GM19239 (cell line): ENCODE data around the gene CD164.
A peak's percentile ranks its signal among the peaks of the same experiment; 100 is the strongest.

Experiments used
- DNase-seq: peaks from one replicate; pipeline ENCODE4 v3.0.0; 2011; ENCODE audit warnings: low spot score; ENCODE audit not compliant: insufficient read length
- FAIRE-seq: peaks from 2 replicates; lab custom pipeline; 2011; peaks lifted over from hg19 to GRCh38; lab: Jason Lieb, UNC

Gene CD164

DNA sequence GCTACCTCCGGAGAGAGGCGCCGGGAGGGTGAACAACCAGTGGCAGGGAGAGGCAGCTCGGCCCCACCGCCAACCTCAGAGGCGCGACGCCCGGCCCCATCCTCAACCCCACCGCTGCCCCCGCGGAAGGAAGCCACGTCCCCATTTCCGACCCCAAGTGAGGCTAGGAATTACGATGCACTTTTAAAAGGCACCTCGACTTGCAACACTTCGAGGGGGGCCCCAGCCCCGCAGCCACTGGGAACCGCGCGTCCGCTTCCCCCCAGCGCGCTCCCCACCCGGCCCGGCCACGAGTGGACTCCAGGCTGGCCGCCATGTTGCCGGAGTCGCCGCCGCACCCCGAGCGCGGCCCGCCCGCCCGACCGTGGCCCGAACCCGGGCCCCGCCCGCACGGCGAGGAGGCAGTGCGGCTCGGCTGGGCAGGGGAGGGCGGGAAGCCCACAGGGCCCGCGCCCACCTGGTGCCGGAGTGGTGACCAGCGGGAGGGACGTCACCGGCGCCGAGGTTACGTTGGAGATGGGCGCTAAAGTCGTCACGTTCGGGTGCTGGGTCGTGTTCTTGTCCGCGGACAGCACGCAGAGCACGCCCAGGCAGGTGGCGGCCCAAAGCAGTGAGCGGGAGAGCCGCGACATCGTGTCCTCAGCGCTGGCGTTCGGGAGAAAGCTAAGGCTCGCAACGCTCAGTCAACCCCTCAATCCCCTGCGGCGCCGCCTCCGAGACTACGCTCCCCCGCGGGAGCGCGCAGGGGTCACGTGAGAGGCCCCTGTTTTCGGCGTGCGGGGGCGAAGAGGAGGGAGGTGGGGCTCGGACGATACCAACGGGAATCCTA lies at the start of gene CD164:
CD164 (minus strand) TSS at position 721 of the 829 bp plus-strand sequence; CDS start at position 632, 89 bp downstream.
- FAIRE-seq (no peak), DNase-seq (peak; percentile 87)

DNA sequence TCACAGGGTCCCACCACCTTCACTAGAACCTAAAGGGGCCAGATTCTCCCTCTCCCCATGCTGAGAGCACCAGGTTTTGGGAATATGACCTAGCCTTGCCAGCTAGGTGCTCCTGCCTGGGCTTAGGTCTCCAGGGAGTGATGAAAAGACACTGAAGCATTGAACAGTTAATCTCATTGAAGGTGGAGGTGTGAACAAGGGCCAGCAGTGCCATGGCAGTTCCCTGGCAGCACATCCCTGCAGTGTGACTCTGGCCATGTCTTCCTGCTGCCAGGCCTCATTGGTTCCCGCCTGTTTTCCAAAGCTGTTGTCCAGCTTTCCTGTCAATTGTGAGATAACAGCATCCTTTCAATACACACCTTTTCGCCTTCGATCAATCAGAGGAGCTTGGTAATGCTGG lies 47.2 kb upstream of the CD164 start:
- DNase-seq (no peak), FAIRE-seq (no peak)

DNA sequence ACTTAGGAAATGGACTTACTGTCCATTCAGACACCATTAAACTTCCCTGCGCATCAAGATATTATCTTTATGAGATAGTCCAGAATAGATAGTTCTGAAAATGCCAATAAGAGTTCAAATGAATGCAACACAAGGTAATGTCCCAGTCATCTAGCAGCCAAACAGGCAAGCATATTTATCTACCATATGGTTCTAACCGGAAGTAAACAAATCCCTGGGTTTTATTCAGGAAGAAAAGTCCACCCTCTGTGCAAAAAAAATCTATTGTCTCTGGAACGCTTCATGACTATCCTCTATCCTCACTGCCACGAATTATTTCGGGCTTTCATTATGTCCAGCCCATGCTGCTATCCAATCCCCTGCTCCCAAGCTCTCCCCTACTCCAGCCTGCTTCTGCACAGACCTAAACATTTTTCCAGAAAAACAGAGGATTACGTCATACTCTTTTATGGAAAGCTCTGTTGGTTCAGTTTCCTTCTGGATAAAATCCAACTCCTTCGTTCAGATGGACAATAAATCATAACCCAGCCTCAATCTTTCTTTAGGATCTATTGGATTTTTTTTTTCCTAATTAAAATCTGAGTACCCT lies 46.7 kb upstream of the CD164 start:
- DNase-seq: no peak
- no peak for FAIRE-seq

DNA sequence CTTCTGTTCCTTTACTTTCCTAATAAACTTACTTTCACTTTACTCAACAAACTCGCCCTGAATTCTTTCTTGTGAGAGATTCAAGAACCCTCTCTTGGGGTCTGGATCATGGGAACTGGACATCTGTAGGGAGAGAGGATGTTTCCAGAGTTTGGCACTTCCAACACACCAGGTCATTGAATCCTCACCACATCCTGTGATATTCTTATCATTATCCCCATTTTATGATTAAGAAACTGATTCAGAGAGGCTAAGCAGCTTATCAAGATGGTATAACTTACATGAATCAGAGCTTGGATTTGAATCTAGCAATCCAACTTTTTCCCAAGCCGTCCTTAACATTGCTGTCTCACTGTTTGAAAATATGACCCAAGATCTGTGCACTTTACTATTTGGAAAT lies 42.7 kb upstream of the CD164 start:
- FAIRE-seq: no peak

DNA sequence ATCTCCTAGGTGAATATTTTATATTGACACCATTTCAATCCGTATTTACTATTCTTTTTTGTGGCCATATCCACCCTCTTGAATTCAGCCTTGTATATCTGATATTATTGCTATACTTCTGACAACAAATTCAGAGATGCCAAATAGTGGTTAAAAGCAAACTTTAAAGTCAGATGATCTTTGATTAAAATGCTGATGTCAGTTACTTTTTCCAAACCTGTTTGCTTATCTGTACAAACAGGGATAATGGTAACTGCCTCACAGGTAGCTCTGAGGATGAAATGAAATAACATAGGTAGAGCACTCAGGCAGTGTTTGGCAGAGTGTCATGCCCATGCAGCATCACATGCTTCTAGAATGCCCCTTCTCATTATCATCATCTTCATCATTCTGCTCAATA lies 38.9 kb upstream of the CD164 start:
- FAIRE-seq: no peak
- no peak for DNase-seq

More for the DNA sequence above, 42.7 kb upstream of the CD164 start:
- no peak for DNase-seq

DNA sequence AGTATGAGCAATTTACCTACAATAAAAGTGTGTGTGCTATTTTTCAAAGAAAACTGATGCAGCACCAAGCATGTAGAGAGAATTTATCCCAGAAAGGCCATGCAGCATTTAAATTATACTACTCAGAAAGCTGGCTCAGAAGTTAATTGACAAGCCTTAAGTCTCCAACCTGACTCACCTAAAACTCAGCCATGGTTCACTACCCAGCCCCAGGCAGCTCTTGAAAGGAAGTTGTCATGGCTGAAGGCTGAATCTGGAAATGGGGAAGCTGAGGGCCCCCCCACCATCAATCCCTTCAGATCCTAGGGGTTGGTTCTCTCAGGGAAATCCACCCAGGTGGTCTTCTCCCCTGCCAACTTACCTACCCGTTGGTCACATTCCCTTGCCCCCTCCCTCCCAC lies 38.5 kb upstream of the CD164 start:
- FAIRE-seq: no peak
- DNase-seq: no peak

DNA sequence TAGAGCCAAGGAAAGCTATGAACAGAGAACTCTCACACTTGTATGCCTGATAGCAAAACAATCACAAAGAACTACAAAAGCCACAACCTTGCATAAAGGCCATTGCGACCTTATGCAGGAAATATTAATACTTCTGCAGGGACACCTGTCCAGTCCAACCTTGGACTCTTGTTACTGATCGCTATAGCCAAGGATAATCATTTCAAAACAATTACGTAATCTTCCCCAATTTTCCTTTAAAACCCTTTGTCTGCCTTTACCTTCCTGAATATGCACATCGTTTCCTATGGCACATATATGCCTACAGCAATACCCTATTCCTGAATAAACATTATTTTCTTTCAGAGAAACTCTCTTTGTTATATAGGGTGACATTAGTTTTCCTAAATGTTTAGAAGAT lies 35.4 kb upstream of the CD164 start:
- FAIRE-seq: no peak
- DNase-seq: no peak

DNA sequence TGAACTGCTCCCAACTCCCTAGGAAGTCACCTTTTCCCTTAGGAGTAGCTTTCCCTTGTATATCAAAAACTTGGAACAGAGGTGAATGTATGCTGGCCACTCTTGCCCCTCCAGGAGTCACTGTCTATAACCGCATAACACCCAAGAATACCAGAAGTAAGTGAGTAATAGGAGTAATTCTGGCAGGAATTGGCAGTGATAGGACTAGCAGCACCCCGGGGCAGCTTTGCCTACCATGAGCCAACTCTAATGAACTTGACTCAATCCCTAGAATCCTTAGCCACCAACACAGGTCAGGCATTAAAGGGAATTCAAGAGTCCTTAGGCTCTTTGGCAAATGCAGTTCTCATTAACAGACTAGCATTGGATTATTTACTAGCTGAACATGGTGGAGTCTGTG lies 28.8 kb upstream of the CD164 start:
- no peak for FAIRE-seq
- no peak for DNase-seq

DNA sequence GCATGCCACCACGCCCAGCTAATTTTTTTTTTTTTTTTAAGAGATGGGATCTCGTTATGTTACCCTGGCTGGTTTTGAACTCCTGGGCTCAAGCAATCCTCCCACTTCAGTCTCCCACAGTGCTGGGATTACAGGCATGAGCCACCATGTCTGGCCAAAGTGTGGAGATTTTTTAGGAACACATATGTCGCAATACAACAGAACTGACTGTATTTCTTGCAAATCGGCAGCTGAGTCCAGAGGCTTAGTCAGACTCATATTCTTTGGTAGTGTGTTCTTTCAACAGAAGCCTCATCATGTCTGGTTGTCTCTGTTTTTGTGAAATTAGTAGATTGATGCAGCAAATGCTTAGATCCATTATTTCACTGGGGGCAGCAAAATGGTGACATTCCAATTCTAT lies 23.9 kb upstream of the CD164 start:
- no peak for DNase-seq
- FAIRE-seq: no peak

DNA sequence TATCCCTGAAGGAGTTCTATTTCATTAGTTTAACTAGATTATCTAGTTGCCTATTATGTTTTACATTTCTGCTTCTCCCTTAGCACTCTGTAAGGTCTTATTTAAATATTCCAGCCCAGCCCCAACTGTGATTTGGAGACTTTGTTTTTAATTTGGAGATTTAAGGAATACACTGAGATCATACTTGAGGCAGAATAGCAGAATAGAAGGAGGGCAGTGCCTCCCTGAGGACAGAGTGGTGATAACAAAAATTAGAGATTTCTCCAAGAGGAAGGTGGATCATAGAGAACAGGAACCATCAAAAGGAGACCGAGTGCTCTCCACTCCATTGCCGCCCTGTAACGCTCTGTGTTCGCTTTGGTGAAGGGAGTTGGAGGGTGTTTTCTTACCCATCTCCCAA lies 14.8 kb upstream of the CD164 start:
- no peak for DNase-seq
- no peak for FAIRE-seq

DNA sequence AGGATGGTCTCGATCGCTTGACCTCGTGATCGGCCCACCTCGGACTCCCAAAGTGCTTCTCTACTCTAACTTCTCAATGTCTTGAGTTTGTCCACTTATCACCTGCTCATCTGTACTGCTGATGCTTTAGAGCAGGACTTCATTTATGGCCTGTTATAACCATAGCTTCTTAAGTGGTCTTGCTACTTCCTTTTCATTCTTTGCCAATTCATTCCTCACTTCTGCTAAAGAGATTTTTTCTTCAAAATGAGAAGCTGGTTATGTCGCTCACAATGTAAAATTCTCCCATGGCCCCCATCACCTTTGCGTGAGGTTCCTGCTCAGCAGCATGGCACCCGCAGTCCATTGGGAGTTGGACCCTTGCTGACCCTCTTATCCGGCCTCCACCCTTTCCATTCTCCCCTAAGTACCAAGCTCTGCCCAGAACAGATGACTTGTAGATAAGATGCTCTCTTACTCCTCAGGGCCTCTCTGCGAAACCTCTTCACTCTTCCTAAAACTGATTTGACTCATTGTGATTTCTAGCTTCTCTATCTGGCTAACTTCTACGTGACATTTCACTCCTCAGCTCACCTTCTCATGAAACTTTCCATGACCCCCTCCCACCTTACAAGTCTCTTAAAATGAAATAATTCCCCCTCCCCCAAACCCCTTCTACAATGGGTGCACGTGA lies 13.9 kb upstream of the CD164 start:
- FAIRE-seq: no peak

DNA sequence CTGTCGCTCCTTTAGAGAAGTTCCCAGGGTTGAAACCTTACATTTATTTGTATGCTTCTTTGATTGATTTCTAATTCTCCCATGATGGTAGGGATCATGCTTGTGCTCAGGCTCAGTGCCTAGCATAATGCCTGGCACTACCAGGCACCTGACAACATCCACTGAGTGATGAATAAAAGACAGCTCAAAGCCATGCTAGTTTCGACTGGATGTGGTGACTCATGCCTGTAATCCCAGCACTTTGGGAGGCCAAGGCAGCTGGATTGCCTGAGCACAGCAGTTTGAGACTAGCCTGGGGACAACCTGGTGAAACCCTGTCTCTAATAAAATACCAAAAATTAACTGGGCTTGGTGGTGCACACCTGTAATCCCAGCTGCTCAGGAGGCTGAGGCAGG lies 11.6 kb upstream of the CD164 start:
- no peak for DNase-seq

More for the DNA sequence above, 13.9 kb upstream of the CD164 start:
- no peak for DNase-seq

DNA sequence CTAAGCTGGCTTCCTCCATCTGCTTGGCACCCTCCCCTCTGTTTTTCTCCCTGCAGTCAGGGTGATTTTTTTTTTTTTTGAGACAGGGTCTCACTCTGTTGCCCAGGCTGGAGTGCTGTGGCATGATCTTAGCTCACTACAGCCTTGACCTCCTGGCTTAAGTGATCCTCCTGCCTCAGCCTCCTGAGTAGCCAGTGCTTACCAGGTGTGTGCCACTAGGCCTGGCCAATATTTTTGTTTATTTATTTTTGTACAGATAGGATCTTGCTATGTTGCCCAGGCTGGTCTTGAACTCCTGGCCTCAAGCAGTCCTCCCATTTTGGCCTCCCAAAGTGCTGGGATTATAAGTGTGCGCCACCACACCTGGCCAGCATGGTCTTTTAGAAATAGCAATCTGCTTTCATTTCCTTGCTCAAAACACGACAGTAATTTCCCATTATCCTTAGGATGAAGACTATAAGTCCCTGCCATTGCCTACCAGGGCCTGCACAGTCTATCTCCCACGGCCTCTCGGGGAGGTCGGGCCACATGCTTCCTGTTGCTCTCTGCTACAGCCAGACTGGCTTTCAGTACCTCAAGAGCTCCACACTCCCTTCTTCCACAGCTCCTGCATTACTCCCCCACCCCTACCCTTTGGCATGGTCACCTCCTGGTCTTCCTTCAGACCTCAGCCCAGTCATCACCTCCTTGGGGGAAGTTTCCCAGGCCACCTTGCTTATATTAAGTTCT lies 11.1 kb upstream of the CD164 start:
- no peak for FAIRE-seq

More for the DNA sequence above, 11.6 kb upstream of the CD164 start:
- FAIRE-seq: no peak

DNA sequence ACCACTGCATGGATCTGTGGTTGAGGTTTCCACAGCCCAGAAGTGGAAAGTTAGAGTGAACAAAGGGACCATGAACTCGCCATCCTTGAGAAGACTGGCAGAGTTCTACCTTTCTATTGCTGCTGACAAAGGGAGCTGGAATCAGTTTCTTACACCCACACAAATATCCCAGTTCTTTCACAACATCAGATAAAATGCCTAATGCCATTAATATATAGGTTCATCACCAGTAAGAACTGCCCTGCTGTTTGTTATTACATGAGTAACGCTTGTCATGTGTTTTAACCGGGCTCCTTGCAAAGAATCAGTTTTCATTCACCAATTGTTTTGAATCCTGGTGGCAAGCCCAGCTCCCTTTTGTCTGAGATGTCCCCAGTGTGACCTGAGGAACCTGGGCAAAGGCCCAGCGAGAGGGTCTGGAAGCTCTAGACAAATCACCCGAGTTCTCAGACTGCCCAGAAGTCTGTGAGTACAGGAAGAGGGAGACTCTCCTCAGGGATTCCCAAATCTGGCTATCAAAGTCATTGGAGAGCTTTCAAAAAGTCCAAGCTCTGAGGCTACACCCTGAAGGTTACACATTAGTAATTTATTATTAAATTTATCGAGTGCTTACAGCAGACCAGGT lies 7.5 kb upstream of the CD164 start:
- FAIRE-seq (no peak), DNase-seq (no peak)

More for the DNA sequence above, 11.1 kb upstream of the CD164 start:
- no peak for DNase-seq

DNA sequence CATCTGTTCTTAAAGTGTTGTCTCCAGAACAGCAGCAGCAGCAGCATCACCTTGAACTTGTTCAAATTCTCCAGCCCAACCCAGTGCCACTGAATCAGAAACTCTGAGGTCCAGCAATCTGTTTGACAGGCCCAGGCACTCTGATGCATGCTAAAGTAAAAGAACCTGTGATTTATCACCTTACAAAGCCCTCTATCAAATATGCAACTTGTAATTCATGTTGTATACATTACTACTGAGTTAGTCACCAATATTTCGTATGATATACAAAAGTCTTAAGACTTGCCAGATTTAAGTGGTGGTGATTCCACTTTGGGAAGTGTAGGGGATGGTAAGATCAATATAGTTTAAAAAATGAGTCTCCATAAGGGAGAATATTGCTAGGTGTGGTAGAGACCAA lies 6.0 kb upstream of the CD164 start:
- DNase-seq: no peak
- no peak for FAIRE-seq

DNA sequence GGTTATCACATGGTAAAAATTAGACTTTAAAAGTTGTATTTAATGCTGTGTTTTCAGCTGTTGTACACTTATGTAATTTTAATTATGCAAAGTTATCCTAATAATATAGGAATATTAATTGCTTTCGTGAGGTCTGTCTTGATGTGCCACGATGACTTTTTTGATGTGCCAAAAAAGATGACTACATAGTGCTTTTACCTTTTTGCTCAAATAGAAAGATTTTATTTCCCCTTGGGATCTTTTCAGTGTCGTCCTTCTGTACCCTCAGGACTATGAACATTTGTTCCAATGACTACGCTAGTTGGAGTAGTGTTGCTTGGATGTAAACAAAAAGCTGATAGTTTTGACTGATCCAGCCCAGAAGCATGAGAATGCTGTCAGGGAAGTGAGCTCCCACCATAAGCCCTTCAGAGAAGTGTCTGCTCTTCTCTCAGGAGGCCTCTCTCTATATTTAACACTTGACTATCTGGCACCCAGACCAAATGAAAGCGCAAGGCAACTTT lies 1.2 kb upstream of the CD164 start:
- no peak for DNase-seq
- FAIRE-seq: no peak

DNA sequence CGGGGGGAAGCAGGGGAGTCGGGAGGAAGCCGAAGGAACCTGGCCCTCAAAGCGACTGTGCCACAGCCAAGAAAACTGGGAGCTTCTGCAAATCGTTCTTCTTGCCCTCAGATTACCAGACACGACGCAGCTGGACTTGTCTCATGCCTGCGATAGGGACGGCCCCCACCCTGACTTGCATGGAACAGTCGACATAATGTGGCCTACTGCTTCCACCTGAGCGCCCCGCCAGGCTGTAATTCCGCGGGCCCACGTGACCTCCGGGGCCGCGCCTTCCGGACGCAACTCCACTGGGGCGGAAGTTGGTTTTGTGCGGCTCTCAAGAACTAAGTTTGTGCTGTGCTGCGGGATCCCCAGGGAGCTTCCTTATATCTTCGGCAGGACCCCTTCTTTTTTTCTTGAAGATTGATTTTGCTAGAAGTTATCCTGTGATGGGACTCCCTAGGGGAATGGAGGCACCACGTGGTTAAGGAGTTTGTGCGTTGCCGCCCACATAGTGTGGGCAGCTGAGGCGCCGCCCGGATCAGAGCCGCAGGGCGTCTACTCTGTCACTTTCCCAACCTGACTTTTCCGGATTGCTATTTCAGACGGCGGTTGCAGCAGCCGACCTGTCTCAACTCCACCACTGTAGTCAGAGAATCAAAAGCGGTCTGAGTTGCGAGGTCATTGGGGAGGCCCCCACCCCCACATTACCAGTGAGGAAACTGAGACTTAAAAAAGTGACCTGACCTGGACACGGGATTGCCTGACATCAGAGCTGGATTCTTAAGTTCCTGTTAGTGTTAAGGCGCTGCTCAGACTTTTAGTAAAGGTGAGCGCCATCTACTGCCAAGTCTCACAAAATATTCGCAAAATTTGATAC lies 540 bp upstream of the CD164 start:
- FAIRE-seq (peak; percentile 98), DNase-seq (peak; percentile 72)

DNA sequence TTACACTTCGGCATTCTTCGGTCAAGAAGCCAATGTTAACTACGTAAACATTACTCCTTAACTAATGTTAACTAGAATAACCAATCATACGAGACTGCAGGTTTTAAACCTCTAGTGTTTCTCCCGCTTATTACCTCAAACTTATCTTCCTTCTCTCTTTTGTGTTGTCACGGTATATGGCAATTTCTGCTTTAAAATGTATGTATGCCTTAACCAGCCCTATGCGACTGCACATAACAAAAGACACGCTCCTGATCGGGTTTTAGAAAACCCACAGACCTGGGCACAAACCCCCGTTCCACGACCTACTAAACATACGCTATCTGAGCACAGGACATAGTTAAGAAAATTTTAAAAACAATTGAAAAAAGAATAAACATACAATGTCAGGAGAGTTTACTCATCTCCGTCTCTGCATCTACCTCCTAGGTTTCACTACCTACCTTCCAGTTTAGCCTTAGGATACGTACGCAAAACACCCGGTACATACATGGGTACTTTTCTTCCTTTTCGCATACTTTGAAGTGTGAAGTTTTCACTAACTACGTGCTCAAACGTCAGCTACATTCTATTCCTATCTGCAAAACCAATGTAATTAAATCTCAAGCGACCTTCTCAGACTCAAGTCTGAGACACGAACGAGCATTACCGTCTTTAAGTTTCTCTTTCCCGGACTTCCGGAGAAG lies 1.1 kb downstream of the CD164 start:
- DNase-seq: no peak

More for the DNA sequence above, 1.1 kb downstream of the CD164 start:
- peak; percentile 85 for FAIRE-seq
